Measurements from ENCODE around the gene ASXL1. TPM values are rescaled to one million over a fixed set of nuclear protein-coding genes. Genes with fewer than 3 reads are reported as not detected.

Gene ASXL1
- total RNA-seq, 1 donor, result 68.8 TPM

DNA sequence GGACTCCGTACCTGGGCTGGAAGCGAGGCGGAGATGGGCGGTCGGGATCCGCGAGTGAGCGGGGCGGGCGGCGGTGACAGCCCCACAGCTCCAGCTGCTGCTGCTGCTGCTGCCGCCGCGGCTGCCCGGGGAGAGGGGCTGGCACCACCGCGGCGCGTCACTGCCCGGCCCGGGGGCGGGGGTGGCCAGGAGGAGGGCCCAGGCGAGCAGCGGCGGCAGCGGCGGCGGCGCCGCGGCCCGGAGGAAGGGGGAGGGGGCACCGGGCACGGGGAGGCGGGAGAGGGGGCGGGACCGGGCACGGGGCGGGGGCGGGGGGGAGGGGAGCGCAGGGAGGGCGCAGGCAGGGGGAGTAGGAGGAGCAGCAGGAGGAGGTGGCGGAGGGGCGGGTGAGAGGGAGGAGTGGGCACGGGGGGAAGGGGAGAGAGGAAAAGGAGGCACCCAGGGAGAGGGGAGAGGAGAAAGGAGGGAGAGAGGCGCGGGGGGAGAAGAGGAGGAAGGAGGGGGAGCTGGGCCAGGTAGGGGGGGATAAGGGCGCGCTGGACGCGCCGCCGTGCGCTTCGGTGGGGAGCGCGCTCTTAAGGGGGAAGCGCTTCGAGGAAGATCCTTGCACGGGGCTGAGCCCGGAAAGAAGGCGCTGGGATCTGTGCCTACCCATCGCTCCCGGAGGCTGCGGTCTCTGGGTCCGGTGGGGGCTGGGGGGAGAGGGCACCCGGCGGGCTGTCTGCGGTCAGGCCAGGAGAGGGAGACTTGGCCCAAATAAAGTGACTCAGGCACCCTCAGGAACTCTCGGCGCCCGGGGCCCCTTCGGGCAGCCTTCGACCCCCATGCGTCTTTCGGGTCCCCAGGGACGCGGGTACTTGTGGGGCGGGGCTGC is 125.5 kb downstream of the ASXL1 start:
- H3K4me2 ChIP-seq (ENCODE audit: insufficient read depth, low read length), result peak overlapping the region; percentile 91
- H4K20me1 ChIP-seq (ENCODE audit: insufficient read depth, low read length), result peaks cover 30% of the 10 kb centered on the region
- H3K27ac ChIP-seq (ENCODE audit: low read depth, low read length), result no peak overlapping the region
- H2AFZ ChIP-seq (ENCODE audit: low read length), result peak overlapping the region; percentile 41
- H3K4me3 ChIP-seq (ENCODE audit: insufficient read depth, low read length), result peak overlapping the region; percentile 83
- H3K4me1 ChIP-seq (ENCODE audit: insufficient read depth, low read length), result peaks cover 4% of the 10 kb centered on the region
- H3K27me3 ChIP-seq (ENCODE audit: insufficient read depth, low read length), result peaks cover 13% of the 10 kb centered on the region
- peaks cover 30% of the 10 kb centered on the region for H3K79me2 ChIP-seq (ENCODE audit: insufficient read depth, low read length)
- TF ChIP-seq, protein P1, sequence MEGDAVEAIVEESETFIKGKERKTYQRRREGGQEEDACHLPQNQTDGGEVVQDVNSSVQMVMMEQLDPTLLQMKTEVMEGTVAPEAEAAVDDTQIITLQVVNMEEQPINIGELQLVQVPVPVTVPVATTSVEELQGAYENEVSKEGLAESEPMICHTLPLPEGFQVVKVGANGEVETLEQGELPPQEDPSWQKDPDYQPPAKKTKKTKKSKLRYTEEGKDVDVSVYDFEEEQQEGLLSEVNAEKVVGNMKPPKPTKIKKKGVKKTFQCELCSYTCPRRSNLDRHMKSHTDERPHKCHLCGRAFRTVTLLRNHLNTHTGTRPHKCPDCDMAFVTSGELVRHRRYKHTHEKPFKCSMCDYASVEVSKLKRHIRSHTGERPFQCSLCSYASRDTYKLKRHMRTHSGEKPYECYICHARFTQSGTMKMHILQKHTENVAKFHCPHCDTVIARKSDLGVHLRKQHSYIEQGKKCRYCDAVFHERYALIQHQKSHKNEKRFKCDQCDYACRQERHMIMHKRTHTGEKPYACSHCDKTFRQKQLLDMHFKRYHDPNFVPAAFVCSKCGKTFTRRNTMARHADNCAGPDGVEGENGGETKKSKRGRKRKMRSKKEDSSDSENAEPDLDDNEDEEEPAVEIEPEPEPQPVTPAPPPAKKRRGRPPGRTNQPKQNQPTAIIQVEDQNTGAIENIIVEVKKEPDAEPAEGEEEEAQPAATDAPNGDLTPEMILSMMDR (IDR thresholded peaks at IDR 0.05; ENCODE audit: extremely low read depth, low read depth, low read length), result no peak
- peak; percentile 97 for DNase-seq (ENCODE audit: insufficient read length, low spot score, missing footprints)
- no peaks in the 10 kb centered on the region for H3K9me3 ChIP-seq (ENCODE audit: low read depth, low read length)
- no peaks in the 10 kb centered on the region for H3K36me3 ChIP-seq (ENCODE audit: insufficient read depth, low read length)

DNA sequence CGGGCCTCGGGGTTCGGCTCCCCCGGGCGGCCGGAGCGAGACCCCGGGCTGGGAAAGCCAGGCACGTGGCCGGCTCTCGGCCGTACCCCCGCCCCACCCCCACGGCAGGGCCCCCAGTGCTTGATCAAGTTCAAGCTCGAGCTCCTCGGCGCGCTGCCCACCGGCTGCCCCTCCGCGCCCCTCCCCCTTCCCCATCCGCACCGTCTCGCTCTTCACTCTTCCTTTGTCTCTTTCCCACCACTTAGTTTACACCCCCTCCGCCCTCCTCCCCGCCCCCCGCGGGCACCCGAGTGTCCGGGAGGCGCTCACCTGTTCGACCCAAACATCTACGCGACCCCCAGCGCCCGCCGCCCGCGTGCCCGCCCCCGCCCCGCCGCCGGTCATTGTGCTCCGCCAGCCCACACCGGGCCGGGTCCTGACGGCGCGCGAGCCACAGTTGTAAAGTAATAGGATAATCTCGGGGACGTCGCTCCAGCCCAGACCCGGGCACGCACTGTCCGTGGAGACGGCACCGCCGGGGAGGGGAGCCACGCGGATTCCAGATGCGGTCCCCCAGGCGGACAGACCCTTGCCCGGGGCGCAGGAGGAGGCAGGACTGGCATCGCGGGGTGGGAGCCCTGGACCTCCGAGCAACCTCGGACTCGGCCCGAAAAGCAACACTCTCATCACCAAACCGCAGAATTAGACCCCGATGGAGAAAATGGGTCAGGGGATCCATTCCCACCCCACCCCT is 126.3 kb downstream of the ASXL1 start:
- peak overlapping the region; percentile 91 for H3K4me2 ChIP-seq (ENCODE audit: insufficient read depth, low read length)
- H3K36me3 ChIP-seq (ENCODE audit: insufficient read depth, low read length), result no peaks in the 10 kb centered on the region
- H3K4me3 ChIP-seq (ENCODE audit: insufficient read depth, low read length), result peak overlapping the region; percentile 74
- H4K20me1 ChIP-seq (ENCODE audit: insufficient read depth, low read length), result peaks cover 22% of the 10 kb centered on the region
- peaks cover 22% of the 10 kb centered on the region for H3K79me2 ChIP-seq (ENCODE audit: insufficient read depth, low read length)
- H3K4me1 ChIP-seq (ENCODE audit: insufficient read depth, low read length), result peaks cover 4% of the 10 kb centered on the region
- peaks cover 13% of the 10 kb centered on the region for H3K27me3 ChIP-seq (ENCODE audit: insufficient read depth, low read length)
- H3K27ac ChIP-seq (ENCODE audit: low read depth, low read length), result peak overlapping the region; percentile 46
- peak; percentile 83 for DNase-seq (ENCODE audit: insufficient read length, low spot score, missing footprints)
- peak overlapping the region; percentile 72 for H2AFZ ChIP-seq (ENCODE audit: low read length)
- no peaks in the 10 kb centered on the region for H3K9me3 ChIP-seq (ENCODE audit: low read depth, low read length)
- TF ChIP-seq, protein P1 (IDR thresholded peaks at IDR 0.05; ENCODE audit: extremely low read depth, low read depth, low read length), result no peak

DNA sequence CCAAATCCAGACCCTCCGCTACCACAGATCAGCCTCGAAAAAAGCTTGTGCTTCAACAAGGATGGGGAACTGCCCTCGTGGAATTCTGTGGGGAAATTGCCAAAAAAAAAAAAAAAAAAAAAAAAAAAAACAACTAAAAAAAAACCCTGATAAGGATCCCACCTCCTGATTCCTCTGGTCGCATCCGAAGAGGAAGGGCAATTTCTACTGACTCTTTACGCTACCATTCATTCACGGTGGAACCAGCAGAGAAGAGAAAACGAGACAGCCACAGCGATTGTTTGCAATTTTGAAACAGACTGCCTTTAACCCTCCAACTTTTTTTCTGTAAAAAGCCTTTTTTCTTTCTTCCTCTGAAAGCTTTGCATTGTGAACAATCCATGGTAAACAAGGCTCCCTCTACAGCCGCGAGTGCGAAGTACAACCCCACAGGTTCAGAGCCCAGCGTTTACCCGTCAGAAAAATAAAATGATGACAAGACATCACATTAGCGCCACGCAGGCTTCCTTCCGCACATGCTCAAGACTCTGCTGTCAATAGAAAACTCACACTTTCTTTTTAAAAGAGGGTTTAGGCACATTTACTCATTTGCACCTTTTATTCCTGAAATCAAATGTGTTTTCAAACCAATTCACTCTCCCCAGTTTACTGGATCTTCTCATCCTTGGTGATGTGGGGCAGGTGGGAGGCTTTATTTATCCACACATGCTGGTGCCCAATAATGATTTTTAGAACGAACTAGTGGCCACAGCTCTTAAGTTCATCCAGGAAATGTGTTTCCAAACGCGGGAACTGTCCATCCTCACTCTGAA is 127.0 kb downstream of the ASXL1 start:
- Histone ChIP-seq H3K79me2 (ENCODE audit: insufficient read depth, low read length) (peaks cover 14% of the 10 kb centered on the region), H3K4me2 (ENCODE audit: insufficient read depth, low read length) (peak overlapping the region; percentile 91), H3K27me3 (ENCODE audit: insufficient read depth, low read length) (peaks cover 13% of the 10 kb centered on the region), H3K4me1 (ENCODE audit: insufficient read depth, low read length) (peaks cover 4% of the 10 kb centered on the region), H2AFZ (ENCODE audit: low read length) (peak overlapping the region; percentile 72), H4K20me1 (ENCODE audit: insufficient read depth, low read length) (peaks cover 14% of the 10 kb centered on the region), H3K27ac (ENCODE audit: low read depth, low read length) (no peak overlapping the region), H3K9me3 (ENCODE audit: low read depth, low read length) (no peaks in the 10 kb centered on the region), H3K36me3 (ENCODE audit: insufficient read depth, low read length) (no peaks in the 10 kb centered on the region), H3K4me3 (ENCODE audit: insufficient read depth, low read length) (peak overlapping the region; percentile 74)
- TF ChIP-seq, protein P1 (IDR thresholded peaks at IDR 0.05; ENCODE audit: extremely low read depth, low read depth, low read length), result peak; percentile 82
- DNase-seq (ENCODE audit: insufficient read length, low spot score, missing footprints), result peak; percentile 91

Data from osteoblast (primary cell).